GM12872 (cell line): ENCODE data around the gene RAD23B.
A peak's percentile ranks its signal among the peaks of the same experiment; 100 is the strongest.

ENCODE experiments used
- TF ChIP-seq, protein P1 (sequence below): IDR thresholded peaks from 3 replicates; pipeline ENCODE4 v1.5.1; 2011; ENCODE audit warnings: low read depth, mild to moderate bottlenecking, low read length, moderate library complexity; ENCODE audit not compliant: insufficient read depth

Gene RAD23B

DNA sequence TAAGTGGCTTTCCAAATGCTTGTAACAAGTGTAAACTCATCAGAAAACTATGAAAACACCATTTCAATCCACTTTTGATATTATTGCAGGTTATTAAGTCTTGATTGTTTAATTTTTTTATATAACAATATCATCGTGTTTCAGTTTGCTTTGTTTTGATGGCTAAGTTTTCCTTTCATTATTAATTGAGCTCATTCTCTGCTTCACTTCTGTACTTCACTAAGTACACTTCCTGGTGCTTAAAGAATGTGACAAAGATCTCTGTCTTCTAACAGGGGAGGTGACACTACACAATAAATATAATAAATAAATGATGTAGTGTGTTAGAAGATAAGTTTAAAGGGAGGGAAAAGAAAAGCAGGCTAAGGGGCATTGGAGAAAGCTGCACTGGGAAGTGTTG is 13.0 kb upstream of the RAD23B start:
- TF ChIP-seq, protein P1, sequence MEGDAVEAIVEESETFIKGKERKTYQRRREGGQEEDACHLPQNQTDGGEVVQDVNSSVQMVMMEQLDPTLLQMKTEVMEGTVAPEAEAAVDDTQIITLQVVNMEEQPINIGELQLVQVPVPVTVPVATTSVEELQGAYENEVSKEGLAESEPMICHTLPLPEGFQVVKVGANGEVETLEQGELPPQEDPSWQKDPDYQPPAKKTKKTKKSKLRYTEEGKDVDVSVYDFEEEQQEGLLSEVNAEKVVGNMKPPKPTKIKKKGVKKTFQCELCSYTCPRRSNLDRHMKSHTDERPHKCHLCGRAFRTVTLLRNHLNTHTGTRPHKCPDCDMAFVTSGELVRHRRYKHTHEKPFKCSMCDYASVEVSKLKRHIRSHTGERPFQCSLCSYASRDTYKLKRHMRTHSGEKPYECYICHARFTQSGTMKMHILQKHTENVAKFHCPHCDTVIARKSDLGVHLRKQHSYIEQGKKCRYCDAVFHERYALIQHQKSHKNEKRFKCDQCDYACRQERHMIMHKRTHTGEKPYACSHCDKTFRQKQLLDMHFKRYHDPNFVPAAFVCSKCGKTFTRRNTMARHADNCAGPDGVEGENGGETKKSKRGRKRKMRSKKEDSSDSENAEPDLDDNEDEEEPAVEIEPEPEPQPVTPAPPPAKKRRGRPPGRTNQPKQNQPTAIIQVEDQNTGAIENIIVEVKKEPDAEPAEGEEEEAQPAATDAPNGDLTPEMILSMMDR: no peak

GRCh38 chr9:107270580-107270979 is 12.5 kb upstream of the RAD23B start:
- TF ChIP-seq, protein P1: no peak

DNA sequence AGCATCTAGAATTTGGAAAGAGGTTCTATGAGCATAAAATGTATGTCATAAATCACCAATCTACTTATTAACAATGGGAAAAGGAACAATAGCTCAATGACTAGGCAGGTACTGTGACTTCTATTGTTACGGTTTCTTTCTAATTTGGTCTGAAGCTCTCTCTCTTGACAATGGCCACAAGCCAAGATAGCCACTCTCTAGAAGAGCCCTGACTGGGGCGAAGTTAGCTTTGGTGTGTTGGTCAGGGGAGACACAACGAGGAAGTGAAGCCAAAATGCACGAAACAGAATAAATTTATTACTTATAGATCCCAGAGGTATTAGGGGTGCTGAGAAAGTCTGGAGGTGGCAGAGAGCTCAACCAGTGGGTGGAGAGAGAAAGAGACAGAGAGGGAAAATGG is 9.4 kb upstream of the RAD23B start:
- TF ChIP-seq, protein P1: no peak

DNA sequence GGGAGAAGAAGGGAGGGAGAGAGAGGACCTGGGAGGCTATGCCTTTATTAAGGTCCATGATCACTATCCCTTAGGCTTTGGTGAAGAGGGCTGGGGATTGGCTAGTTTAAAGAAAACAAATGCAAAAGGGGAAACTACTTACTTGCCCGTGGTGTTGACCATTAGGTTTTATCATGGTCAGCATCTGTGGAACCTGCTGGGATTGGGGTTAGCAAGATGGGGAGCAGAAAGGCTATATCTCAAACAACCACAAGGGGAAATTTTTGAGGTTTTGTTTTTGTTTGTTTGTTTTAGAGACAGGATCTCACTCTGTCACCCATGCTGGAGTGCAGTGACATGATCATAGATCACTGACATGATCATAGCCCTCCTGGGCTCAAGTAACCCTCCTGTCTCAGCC is 9.0 kb upstream of the RAD23B start:
- TF ChIP-seq, protein P1: peak; percentile 45; the same call in 2 of the 3 replicates

DNA sequence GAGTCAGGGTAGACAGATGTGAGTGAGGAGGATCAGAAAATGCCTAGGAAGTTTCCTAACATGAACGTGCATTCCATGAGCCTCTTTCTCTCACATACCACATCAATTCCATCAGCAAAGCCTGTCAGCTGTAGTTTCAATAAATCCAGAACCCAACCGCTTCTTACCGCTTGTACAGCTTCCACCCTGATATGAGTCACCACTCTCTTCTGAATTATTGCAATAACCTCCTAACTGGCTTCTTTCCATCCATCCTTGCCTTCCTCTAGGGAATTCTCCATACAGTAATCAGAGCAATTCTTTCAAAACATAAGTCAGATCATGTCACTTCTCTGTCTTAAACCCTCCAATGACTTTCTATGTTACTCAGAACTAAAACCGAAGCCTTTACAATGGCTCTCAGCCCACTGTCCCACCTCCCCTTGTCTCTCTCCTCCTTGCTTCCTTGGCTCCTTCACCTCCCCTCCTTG is 8.1 kb upstream of the RAD23B start:
- TF ChIP-seq, protein P1: no peak

DNA sequence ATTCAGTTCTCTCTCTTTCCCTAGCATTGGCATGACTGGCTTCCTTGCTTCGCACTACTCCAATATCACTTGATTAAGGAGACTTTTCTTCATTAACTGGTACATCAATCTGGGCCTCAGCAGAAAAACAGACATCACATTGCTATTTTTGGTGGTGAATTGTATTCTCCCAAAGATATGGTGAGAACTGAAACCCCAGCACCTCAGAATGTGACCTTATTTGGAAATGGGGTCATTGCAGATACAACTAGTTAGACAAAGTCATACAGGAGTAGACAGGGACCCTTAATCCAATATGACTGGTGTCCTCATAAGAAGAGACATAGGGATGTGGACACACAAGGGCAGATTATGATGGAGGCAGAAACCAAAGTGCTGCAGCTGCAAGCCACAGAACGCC is 7.5 kb upstream of the RAD23B start:
- TF ChIP-seq, protein P1: no peak

GRCh38 chr9:107276966-107277710 is 5.9 kb upstream of the RAD23B start:
- TF ChIP-seq, protein P1: no peak
